GM23338 (cell line): ENCODE data around the gene NGF.

Source experiments
- CREB1 ChIP-seq: fragments of 250-450 bp; sonication (Bioruptor Pico); IDR thresholded peaks from 2 replicates; pipeline ENCODE4 v1.5.0; 2020; ENCODE audit warnings: low read depth, mild to moderate bottlenecking, moderate library complexity
- EZH2 ChIP-seq: fragments of 200-600 bp; sonication (generic); IDR thresholded peaks from one replicate; pipeline ENCODE4 v1.8.0; 2017; ENCODE audit warnings: antibody characterized with exemption, mild to moderate bottlenecking, low read depth; ENCODE audit not compliant: unreplicated experiment
- EZH2phosphoT487 ChIP-seq: fragments of 200-600 bp; sonication (generic); IDR thresholded peaks from one replicate; pipeline ENCODE4 v1.8.1; 2018; ENCODE audit warnings: antibody characterized with exemption; ENCODE audit not compliant: unreplicated experiment
- NANOG ChIP-seq: IDR thresholded peaks from 2 replicates; pipeline ENCODE4 v1.6.1; 2016; ENCODE audit warnings: antibody characterized with exemption, borderline replicate concordance
- POLR2AphosphoS5 ChIP-seq: IDR thresholded peaks from 2 replicates; pipeline ENCODE4 v1.6.1; 2016; ENCODE audit warnings: antibody characterized with exemption, low read depth
- TF ChIP-seq, protein P1 (sequence below), 2 experiments: fragments of 200-600 bp in 1 of 2; sonication (generic) in 1 of 2; conservative IDR thresholded peaks; 2 replicates each; pipeline versions ENCODE4 v1.5.1 to v1.6.1; 2016 to 2017; ENCODE audit warnings: antibody characterized with exemption in 2 of 2, low read depth in 2 of 2, mild to moderate bottlenecking in 2 of 2, moderate library complexity in 1 of 2
- TF ChIP-seq, protein P2 (sequence below): IDR thresholded peaks from one replicate; pipeline ENCODE4 v1.6.1; 2018; ENCODE audit warnings: antibody characterized with exemption; ENCODE audit not compliant: unreplicated experiment
- TF ChIP-seq, protein P3 (sequence below): fragments of 250-450 bp; sonication (Bioruptor Pico); IDR thresholded peaks from 2 replicates; pipeline ENCODE4 v1.5.0; 2020; ENCODE audit warnings: mild to moderate bottlenecking, moderate library complexity

DNA sequence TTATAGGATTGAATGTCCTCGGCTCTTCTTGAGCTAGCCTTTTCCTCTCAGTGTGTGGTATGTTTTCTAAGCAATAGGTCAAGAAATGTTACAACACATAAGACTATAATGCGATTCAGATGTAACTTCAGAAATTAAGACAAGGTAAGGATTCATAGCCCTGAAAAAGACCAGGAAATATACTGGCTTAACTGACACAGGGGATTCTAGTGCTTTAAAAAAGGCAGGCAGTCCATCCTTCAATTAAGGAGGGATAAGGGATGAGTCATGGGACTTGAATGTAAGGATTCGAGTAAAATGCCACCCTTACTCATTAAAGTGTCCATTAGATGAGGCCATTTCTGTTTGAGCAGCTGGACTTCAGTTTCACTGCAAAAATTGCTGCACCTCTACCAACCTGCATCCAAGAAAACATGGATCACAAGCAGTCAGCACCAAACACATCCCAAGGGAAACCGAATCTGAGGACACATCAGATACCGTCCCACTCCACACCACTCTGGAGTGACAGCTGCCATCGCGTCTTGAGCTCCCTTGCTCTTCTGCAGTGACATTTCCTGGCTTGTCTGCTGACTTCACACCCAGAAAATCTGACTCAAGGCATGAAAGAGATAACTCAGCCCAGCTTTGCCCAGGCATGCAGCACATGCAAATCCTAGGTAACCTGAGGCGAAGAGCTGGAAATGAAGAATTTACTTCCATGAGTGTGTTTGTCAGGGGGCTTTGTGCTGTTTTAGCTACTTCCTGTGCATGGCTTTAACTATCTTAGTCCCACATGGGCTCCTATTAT lies 37.8 kb downstream of the NGF start:
- TF ChIP-seq, protein P1, sequence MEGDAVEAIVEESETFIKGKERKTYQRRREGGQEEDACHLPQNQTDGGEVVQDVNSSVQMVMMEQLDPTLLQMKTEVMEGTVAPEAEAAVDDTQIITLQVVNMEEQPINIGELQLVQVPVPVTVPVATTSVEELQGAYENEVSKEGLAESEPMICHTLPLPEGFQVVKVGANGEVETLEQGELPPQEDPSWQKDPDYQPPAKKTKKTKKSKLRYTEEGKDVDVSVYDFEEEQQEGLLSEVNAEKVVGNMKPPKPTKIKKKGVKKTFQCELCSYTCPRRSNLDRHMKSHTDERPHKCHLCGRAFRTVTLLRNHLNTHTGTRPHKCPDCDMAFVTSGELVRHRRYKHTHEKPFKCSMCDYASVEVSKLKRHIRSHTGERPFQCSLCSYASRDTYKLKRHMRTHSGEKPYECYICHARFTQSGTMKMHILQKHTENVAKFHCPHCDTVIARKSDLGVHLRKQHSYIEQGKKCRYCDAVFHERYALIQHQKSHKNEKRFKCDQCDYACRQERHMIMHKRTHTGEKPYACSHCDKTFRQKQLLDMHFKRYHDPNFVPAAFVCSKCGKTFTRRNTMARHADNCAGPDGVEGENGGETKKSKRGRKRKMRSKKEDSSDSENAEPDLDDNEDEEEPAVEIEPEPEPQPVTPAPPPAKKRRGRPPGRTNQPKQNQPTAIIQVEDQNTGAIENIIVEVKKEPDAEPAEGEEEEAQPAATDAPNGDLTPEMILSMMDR (conservative IDR thresholded peaks at IDR 0.05; ENCODE audit: low read depth in 2 of 2), result no peak
- TF ChIP-seq POLR2AphosphoS5, result no peak
- no peak for TF ChIP-seq EZH2phosphoT487
- TF ChIP-seq EZH2, result no peak
- TF ChIP-seq NANOG, result no peak
- TF ChIP-seq CREB1 (CRISPR knock-in tag), result no peak
- TF ChIP-seq, protein P2, sequence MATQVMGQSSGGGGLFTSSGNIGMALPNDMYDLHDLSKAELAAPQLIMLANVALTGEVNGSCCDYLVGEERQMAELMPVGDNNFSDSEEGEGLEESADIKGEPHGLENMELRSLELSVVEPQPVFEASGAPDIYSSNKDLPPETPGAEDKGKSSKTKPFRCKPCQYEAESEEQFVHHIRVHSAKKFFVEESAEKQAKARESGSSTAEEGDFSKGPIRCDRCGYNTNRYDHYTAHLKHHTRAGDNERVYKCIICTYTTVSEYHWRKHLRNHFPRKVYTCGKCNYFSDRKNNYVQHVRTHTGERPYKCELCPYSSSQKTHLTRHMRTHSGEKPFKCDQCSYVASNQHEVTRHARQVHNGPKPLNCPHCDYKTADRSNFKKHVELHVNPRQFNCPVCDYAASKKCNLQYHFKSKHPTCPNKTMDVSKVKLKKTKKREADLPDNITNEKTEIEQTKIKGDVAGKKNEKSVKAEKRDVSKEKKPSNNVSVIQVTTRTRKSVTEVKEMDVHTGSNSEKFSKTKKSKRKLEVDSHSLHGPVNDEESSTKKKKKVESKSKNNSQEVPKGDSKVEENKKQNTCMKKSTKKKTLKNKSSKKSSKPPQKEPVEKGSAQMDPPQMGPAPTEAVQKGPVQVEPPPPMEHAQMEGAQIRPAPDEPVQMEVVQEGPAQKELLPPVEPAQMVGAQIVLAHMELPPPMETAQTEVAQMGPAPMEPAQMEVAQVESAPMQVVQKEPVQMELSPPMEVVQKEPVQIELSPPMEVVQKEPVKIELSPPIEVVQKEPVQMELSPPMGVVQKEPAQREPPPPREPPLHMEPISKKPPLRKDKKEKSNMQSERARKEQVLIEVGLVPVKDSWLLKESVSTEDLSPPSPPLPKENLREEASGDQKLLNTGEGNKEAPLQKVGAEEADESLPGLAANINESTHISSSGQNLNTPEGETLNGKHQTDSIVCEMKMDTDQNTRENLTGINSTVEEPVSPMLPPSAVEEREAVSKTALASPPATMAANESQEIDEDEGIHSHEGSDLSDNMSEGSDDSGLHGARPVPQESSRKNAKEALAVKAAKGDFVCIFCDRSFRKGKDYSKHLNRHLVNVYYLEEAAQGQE, result no peak
- TF ChIP-seq, protein P3, sequence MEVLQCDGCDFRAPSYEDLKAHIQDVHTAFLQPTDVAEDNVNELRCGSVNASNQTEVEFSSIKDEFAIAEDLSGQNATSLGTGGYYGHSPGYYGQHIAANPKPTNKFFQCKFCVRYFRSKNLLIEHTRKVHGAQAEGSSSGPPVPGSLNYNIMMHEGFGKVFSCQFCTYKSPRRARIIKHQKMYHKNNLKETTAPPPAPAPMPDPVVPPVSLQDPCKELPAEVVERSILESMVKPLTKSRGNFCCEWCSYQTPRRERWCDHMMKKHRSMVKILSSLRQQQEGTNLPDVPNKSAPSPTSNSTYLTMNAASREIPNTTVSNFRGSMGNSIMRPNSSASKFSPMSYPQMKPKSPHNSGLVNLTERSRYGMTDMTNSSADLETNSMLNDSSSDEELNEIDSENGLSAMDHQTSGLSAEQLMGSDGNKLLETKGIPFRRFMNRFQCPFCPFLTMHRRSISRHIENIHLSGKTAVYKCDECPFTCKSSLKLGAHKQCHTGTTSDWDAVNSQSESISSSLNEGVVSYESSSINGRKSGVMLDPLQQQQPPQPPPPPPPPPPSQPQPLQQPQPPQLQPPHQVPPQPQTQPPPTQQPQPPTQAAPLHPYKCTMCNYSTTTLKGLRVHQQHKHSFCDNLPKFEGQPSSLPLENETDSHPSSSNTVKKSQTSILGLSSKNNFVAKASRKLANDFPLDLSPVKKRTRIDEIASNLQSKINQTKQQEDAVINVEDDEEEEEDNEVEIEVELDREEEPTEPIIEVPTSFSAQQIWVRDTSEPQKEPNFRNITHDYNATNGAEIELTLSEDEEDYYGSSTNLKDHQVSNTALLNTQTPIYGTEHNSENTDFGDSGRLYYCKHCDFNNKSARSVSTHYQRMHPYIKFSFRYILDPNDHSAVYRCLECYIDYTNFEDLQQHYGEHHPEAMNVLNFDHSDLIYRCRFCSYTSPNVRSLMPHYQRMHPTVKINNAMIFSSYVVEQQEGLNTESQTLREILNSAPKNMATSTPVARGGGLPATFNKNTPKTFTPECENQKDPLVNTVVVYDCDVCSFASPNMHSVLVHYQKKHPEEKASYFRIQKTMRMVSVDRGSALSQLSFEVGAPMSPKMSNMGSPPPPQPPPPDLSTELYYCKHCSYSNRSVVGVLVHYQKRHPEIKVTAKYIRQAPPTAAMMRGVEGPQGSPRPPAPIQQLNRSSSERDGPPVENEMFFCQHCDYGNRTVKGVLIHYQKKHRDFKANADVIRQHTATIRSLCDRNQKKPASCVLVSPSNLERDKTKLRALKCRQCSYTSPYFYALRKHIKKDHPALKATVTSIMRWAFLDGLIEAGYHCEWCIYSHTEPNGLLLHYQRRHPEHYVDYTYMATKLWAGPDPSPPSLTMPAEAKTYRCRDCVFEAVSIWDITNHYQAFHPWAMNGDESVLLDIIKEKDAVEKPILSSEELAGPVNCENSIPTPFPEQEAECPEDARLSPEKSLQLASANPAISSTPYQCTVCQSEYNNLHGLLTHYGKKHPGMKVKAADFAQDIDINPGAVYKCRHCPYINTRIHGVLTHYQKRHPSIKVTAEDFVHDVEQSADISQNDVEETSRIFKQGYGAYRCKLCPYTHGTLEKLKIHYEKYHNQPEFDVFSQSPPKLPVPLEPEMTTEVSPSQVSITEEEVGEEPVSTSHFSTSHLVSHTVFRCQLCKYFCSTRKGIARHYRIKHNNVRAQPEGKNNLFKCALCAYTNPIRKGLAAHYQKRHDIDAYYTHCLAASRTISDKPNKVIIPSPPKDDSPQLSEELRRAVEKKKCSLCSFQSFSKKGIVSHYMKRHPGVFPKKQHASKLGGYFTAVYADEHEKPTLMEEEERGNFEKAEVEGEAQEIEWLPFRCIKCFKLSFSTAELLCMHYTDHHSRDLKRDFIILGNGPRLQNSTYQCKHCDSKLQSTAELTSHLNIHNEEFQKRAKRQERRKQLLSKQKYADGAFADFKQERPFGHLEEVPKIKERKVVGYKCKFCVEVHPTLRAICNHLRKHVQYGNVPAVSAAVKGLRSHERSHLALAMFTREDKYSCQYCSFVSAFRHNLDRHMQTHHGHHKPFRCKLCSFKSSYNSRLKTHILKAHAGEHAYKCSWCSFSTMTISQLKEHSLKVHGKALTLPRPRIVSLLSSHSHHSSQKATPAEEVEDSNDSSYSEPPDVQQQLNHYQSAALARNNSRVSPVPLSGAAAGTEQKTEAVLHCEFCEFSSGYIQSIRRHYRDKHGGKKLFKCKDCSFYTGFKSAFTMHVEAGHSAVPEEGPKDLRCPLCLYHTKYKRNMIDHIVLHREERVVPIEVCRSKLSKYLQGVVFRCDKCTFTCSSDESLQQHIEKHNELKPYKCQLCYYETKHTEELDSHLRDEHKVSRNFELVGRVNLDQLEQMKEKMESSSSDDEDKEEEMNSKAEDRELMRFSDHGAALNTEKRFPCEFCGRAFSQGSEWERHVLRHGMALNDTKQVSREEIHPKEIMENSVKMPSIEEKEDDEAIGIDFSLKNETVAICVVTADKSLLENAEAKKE, result no peak
